CD4-positive, CD25-positive, alpha-beta regulatory T cell (primary cell): ENCODE results near the gene PHTF1. TPM values are rescaled to one million over a fixed set of nuclear protein-coding genes. Genes with fewer than 3 reads are reported as not detected.

Source experiments
- ATAC-seq, 2 donors: fragments of 150-1000 bp; cut with Tn5 transposase; one replicate each; pipeline ENCODE4 v1.10.0; 2021; ENCODE audit warnings: low read depth in 2 of 2, moderate number of reproducible peaks in 2 of 2, moderate library complexity in 1 of 2
- DNase-seq, 3 donors: peaks; one replicate each; pipeline versions ENCODE4 v3.0.0 to v3.0.0-alpha.2; 2012 to 2022; ENCODE audit warnings: mixed read lengths in 1 of 3
- H3K27ac ChIP-seq: one replicate; pipeline ENCODE4 v1.7.0; 2013; ENCODE audit warnings: mild to moderate bottlenecking, low read length; ENCODE audit not compliant: insufficient read depth, poor library complexity, severe bottlenecking
- H3K27me3 ChIP-seq: one replicate; pipeline ENCODE4 v1.7.0; 2013; ENCODE audit warnings: low read length; ENCODE audit not compliant: control insufficient read depth, insufficient read depth
- H3K36me3 ChIP-seq: one replicate; pipeline ENCODE4 v1.7.0; 2013; ENCODE audit warnings: mild to moderate bottlenecking, low read length, moderate library complexity; ENCODE audit not compliant: control insufficient read depth, insufficient read depth
- H3K4me1 ChIP-seq: 2 replicates; pipeline ENCODE4 v1.7.0; 2013; ENCODE audit warnings: mild to moderate bottlenecking, low read length; ENCODE audit not compliant: insufficient read depth, control insufficient read depth, poor library complexity, severe bottlenecking
- H3K4me3 ChIP-seq: one replicate; pipeline ENCODE4 v1.7.0; 2013; ENCODE audit warnings: low read depth, mild to moderate bottlenecking, low read length, moderate library complexity
- H3K9me3 ChIP-seq, 2 experiments: 1 replicate in 1 of 2; 2 replicates in 1 of 2; pipeline ENCODE4 v1.7.0; 2013; ENCODE audit warnings: low read length in 2 of 2, mild to moderate bottlenecking in 1 of 2, moderate library complexity in 1 of 2; ENCODE audit not compliant: control insufficient read depth in 2 of 2
- H3K27ac Mint-ChIP-seq, 3 donors: one replicate each; pipeline ENCODE4 v1.8.0; 2020 to 2022; ENCODE audit warnings: mild to moderate bottlenecking in 3 of 3, mixed read lengths in 3 of 3, moderate library complexity in 2 of 3
- H3K27me3 Mint-ChIP-seq: one replicate; pipeline ENCODE4 v1.8.0; 2022; ENCODE audit warnings: mild to moderate bottlenecking, mixed read lengths
- H3K36me3 Mint-ChIP-seq: one replicate; pipeline ENCODE4 v1.8.0; 2020; ENCODE audit warnings: mixed read lengths
- H3K4me1 Mint-ChIP-seq, 4 donors: one replicate each; pipeline ENCODE4 v1.8.0; 2020 to 2022; ENCODE audit warnings: mixed read lengths in 4 of 4, mild to moderate bottlenecking in 1 of 4
- H3K4me3 Mint-ChIP-seq, 4 donors: one replicate each; pipeline ENCODE4 v1.8.0; 2020 to 2022; ENCODE audit warnings: mild to moderate bottlenecking in 4 of 4, mixed read lengths in 4 of 4, moderate library complexity in 3 of 4
- H3K9me3 Mint-ChIP-seq, 7 donors: one replicate each; pipeline ENCODE4 v1.8.0; 2020 to 2022; ENCODE audit warnings: mixed read lengths in 7 of 7, mild to moderate bottlenecking in 3 of 7, moderate library complexity in 2 of 7
- polyA plus RNA-seq, 4 donors: library from polyadenylated mRNA; unstranded; fragments of 300-500 nt; fragmentation: Illumina TruSeq; gene quantifications; one replicate each; pipeline ENCODE4 v1.2.3, GENCODE V29; 2021
- total RNA-seq: library from RNA; stranded (reverse); gene quantifications from one replicate; pipeline ENCODE4 v1.2.3, GENCODE V29; 2022

PHTF1 gene
- total and polyA plus RNA-seq, 5 donors from 2014 or later: 11.1 to 22.7 (median 16.7) TPM

DNA sequence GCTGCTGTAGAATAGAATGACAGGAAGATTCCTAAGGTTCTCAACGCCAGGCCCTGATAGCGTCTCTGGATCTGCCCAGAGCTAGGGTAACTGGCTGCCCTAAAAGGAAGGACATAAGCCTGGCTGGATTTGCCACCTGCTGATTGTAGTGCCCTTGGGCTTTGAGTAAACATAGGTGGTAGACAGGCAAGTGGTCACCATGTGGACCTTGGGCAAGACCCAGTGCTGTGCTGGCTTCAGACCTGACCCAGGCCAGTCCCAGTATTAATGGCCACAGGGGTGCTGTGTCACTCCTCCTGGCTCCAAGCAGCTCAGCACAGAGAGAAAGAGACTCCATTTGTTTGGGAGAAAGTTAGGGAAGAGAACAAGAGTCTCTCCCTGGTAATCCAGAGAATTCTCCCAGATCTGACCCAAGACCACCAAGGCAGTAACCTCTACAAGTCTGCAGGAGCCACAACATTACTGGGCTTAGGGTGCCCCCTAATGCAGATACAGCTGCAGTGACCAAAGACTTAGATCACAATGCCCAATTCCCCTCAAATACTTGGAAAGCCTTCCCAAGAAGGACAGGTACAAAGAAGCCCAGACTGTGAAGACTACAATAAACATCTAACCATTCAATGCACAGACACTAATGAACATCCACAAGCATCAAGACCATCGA lies 44.5 kb downstream of the PHTF1 start:
- Mint-ChIP-seq H3K36me3 (peaks cover 30% of the 10 kb centered on the region), H3K4me3 (no peak overlapping the region), H3K9me3 (peaks cover 0 to 13% (median 5%) of the 10 kb centered on the region in 7 donors), H3K27me3 (no peaks in the 10 kb centered on the region), H3K4me1 (peaks cover 2 to 15% (median 4%) of the 10 kb centered on the region in 4 donors), H3K27ac (peak overlapping the region in 1 of 3 donors; percentile 9)
- no peaks in the 10 kb centered on the region for H3K9me3 ChIP-seq
- H3K27ac ChIP-seq: no peak overlapping the region
- no peak overlapping the region for H3K4me3 ChIP-seq
- DNase-seq (no peak), ATAC-seq (no peak)
- H3K27me3 ChIP-seq: no peaks in the 10 kb centered on the region
- peaks cover 10% of the 10 kb centered on the region for H3K36me3 ChIP-seq
- H3K4me1 ChIP-seq: no peaks in the 10 kb centered on the region

GRCh38 chr1:113701429-113701828 lies 57.9 kb downstream of the PHTF1 start:
- H3K4me1 Mint-ChIP-seq: peaks cover 14 to 27% (median 20%) of the 10 kb centered on the region in 4 donors
- Histone ChIP-seq H3K9me3 (no peaks in the 10 kb centered on the region), H3K36me3 (peaks cover 2% of the 10 kb centered on the region), H3K4me3 (peak overlapping the region; percentile 45), H3K27me3 (no peaks in the 10 kb centered on the region), H3K27ac (peak overlapping the region; percentile 57), H3K4me1 (peaks cover 14% of the 10 kb centered on the region)
- ATAC-seq (no peak), DNase-seq (peak in 1 of 3 donors; percentile 54)
- no peaks in the 10 kb centered on the region for H3K27me3 Mint-ChIP-seq
- H3K9me3 Mint-ChIP-seq: peaks cover 0 to 1% (median 0%) of the 10 kb centered on the region in 7 donors
- peaks cover 6% of the 10 kb centered on the region for H3K36me3 Mint-ChIP-seq
- peak overlapping the region in 2 of 4 donors; percentile 36 to 54 for H3K4me3 Mint-ChIP-seq
- peak overlapping the region in 2 of 3 donors; percentile 79 for H3K27ac Mint-ChIP-seq

DNA sequence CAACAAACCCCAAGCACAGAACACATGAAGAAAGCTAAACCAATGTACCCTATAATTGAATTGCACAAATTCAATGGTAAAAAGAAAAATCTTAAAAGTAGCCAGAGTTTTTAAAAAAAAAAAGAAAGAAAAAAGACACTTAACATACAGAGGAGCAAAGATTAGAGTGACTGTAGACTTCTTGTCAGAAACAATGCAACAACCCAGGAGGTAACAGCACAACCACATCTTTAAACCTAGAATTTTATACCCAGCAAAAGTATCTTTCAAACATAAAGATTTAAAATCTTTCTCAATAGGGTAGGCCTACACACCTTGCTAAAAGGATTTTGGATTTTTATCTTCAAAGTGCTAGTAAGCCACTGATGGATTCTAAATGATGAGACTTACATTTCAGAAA lies 64.4 kb downstream of the PHTF1 start:
- no peaks in the 10 kb centered on the region for H3K4me1 Mint-ChIP-seq
- no peaks in the 10 kb centered on the region for H3K36me3 ChIP-seq
- no peak for DNase-seq
- no peak overlapping the region for H3K27ac Mint-ChIP-seq
- H3K9me3 ChIP-seq: peaks cover 13 to 16% of the 10 kb centered on the region in 2 experiments
- H3K27me3 ChIP-seq: no peaks in the 10 kb centered on the region
- peaks cover 0 to 27% (median 11%) of the 10 kb centered on the region in 7 donors for H3K9me3 Mint-ChIP-seq
- no peak overlapping the region for H3K4me3 Mint-ChIP-seq
- peaks cover 32% of the 10 kb centered on the region for H3K36me3 Mint-ChIP-seq
- H3K4me3 ChIP-seq: no peak overlapping the region
- no peak overlapping the region for H3K27ac ChIP-seq
- H3K27me3 Mint-ChIP-seq: no peaks in the 10 kb centered on the region
- ATAC-seq: no peak
- no peaks in the 10 kb centered on the region for H3K4me1 ChIP-seq

GRCh38 chr1:113692824-113693431 lies 66.4 kb downstream of the PHTF1 start:
- Mint-ChIP-seq H3K4me3 (no peak overlapping the region), H3K27ac (peak overlapping the region in 1 of 3 donors; percentile 30), H3K27me3 (no peaks in the 10 kb centered on the region), H3K36me3 (peaks cover 33% of the 10 kb centered on the region), H3K4me1 (no peaks in the 10 kb centered on the region), H3K9me3 (peaks cover 0 to 27% (median 11%) of the 10 kb centered on the region in 7 donors)
- DNase-seq: no peak
- Histone ChIP-seq H3K27ac (no peak overlapping the region), H3K4me1 (no peaks in the 10 kb centered on the region), H3K27me3 (no peaks in the 10 kb centered on the region), H3K9me3 (peaks cover 13 to 16% of the 10 kb centered on the region in 2 experiments), H3K4me3 (no peak overlapping the region), H3K36me3 (no peaks in the 10 kb centered on the region)
- ATAC-seq: no peak

- Histone ChIP-seq H3K4me3 (no peak overlapping the region), H3K9me3 (peaks cover 13 to 16% of the 10 kb centered on the region in 2 experiments), H3K27ac (no peak overlapping the region), H3K36me3 (no peaks in the 10 kb centered on the region), H3K4me1 (no peaks in the 10 kb centered on the region), H3K27me3 (no peaks in the 10 kb centered on the region)
- DNase-seq (no peak), ATAC-seq (no peak)
- H3K4me3 Mint-ChIP-seq: no peak overlapping the region
- H3K27me3 Mint-ChIP-seq: no peaks in the 10 kb centered on the region
- H3K9me3 Mint-ChIP-seq: peaks cover 0 to 27% (median 11%) of the 10 kb centered on the region in 7 donors
- H3K36me3 Mint-ChIP-seq: peaks cover 33% of the 10 kb centered on the region
- peak overlapping the region in 1 of 3 donors; percentile 39 for H3K27ac Mint-ChIP-seq
- no peaks in the 10 kb centered on the region for H3K4me1 Mint-ChIP-seq
These were observed 66.9 kb downstream of the PHTF1 start for GRCh38 chr1:113692342-113692741.

- Histone ChIP-seq H3K36me3 (no peaks in the 10 kb centered on the region), H3K27me3 (no peaks in the 10 kb centered on the region), H3K9me3 (peaks cover 13 to 16% of the 10 kb centered on the region in 2 experiments), H3K4me3 (no peak overlapping the region), H3K27ac (no peak overlapping the region), H3K4me1 (no peaks in the 10 kb centered on the region)
- peaks cover 0 to 27% (median 11%) of the 10 kb centered on the region in 7 donors for H3K9me3 Mint-ChIP-seq
- no peak overlapping the region for H3K4me3 Mint-ChIP-seq
- no peak overlapping the region for H3K27ac Mint-ChIP-seq
- no peak for ATAC-seq
- peaks cover 33% of the 10 kb centered on the region for H3K36me3 Mint-ChIP-seq
- no peak for DNase-seq
- no peaks in the 10 kb centered on the region for H3K4me1 Mint-ChIP-seq
- H3K27me3 Mint-ChIP-seq: no peaks in the 10 kb centered on the region
These were observed 68.1 kb downstream of the PHTF1 start for GRCh38 chr1:113691184-113691583.

DNA sequence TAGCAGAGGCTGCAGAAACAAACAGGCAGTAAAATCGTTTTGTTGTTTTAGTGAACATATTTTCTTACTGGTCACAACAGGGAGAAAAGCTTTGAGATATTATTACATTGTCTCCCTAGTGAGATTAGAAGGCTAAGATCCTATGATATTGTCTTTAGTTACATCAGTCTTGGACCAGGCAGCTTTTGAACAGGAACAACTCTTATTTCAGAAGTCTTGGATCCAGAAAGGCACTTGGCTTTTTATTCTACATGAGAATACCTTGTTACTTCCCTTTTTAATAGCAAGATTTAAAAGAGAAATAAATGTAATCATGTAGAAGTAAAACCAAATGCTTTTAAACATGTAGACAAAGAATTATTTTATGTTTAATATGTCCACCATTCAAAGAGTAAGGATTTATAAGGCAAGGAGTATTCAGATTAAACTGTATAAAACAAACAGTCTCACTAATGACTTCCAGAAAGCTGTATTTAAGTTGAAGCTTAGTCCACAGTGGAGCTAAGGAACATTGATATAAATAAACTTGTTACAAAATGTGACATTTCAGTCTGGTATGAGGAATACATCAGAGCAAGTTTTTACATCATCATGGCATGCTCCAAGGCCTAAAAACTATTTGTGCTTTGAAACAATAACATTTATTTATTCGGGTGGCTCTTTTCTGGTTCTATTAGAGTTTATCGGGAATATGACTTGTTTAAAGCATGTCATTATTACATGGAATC lies 72.2 kb downstream of the PHTF1 start:
- H3K27ac Mint-ChIP-seq: no peak overlapping the region
- no peak for ATAC-seq
- H3K4me1 Mint-ChIP-seq: no peaks in the 10 kb centered on the region

More for the DNA sequence above, 72.2 kb downstream of the PHTF1 start:
- Histone ChIP-seq H3K4me1 (no peaks in the 10 kb centered on the region), H3K4me3 (no peak overlapping the region), H3K27ac (no peak overlapping the region), H3K9me3 (no peaks in the 10 kb centered on the region), H3K27me3 (no peaks in the 10 kb centered on the region), H3K36me3 (no peaks in the 10 kb centered on the region)
- no peak for DNase-seq
- peaks cover 17% of the 10 kb centered on the region for H3K36me3 Mint-ChIP-seq
- no peak overlapping the region for H3K4me3 Mint-ChIP-seq
- H3K9me3 Mint-ChIP-seq: peaks cover 0 to 2% (median 0%) of the 10 kb centered on the region in 7 donors
- no peaks in the 10 kb centered on the region for H3K27me3 Mint-ChIP-seq
